HFF-Myc (cell line): ENCODE results near the gene ATG101.

Experiments
- DNase-seq: peaks from one replicate; pipeline ENCODE4 v3.0.0-alpha.2; 2011; ENCODE audit warnings: low read depth; ENCODE audit errors: extremely low read depth
- H3K4me3 ChIP-seq: replicated peaks from 2 replicates; pipeline ENCODE4 v1.5.1; 2011; ENCODE audit warnings: low read depth, mild to moderate bottlenecking, control low read depth, low read length
- TF ChIP-seq, protein P1 (sequence below): IDR thresholded peaks from 2 replicates; pipeline ENCODE4 v1.5.1; 2012; ENCODE audit warnings: mild to moderate bottlenecking, low read depth, low read length, control low read depth; ENCODE audit errors: missing control alignments

The ATG101 gene

DNA sequence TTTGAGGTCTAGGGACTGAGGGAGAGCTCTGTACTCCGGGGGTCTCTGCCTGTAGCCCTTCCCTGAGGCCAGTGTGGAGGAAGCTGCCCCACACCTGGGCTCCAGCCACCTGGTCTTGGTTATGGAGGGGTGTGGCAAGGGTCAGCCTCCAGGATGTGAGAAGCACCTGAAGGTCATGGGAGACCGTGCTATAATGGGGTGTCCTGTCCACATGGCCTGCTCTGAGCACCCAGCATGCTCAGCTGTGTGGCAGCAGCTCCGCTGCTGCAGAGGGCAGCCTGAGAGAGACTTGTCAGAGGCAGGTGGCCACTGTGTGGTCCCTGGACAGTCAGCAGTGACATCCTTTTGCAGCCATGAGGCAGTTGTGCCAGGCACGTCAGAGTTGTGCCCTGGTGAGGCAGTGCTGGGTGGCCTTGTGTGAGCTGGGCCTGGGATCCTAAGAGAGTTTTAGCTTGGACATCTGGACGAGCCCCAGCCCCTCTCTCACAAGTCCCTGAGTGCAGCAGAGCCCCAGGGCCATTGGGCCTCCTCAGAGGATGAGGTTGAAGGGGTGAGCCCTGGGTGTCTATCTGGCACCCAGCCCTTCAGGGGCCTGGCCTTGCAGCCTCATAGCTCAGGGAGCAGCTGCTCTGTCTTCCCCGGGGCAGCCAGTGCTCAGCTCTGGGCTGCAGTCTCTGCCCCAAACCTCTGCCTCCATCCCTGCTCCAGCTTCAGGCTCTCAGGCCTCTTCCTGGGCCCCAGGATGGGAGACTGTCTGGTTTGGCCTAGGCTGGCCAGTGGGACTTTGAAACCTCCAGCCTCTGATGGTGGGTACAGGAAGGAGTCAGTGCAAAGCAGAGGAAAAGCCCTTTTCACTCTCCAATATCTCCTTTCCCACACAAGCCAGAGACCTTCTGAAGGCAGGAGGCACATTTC lies 7.4 kb upstream of the ATG101 start:
- DNase-seq = no peak

GRCh38 chr12:52063082-52063924 lies 6.5 kb upstream of the ATG101 start:
- TF ChIP-seq, protein P1, sequence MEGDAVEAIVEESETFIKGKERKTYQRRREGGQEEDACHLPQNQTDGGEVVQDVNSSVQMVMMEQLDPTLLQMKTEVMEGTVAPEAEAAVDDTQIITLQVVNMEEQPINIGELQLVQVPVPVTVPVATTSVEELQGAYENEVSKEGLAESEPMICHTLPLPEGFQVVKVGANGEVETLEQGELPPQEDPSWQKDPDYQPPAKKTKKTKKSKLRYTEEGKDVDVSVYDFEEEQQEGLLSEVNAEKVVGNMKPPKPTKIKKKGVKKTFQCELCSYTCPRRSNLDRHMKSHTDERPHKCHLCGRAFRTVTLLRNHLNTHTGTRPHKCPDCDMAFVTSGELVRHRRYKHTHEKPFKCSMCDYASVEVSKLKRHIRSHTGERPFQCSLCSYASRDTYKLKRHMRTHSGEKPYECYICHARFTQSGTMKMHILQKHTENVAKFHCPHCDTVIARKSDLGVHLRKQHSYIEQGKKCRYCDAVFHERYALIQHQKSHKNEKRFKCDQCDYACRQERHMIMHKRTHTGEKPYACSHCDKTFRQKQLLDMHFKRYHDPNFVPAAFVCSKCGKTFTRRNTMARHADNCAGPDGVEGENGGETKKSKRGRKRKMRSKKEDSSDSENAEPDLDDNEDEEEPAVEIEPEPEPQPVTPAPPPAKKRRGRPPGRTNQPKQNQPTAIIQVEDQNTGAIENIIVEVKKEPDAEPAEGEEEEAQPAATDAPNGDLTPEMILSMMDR = no peak
- DNase-seq = no peak

More for the DNA sequence above, 7.4 kb upstream of the ATG101 start:
- TF ChIP-seq, protein P1 = no peak
- H3K4me3 ChIP-seq = no peak overlapping the region

GRCh38 chr12:52063981-52064649 lies 5.7 kb upstream of the ATG101 start:
- TF ChIP-seq, protein P1 = no peak
- no peak for DNase-seq
- no peak overlapping the region for H3K4me3 ChIP-seq

More at GRCh38 chr12:52063082-52063924, 6.5 kb upstream of the ATG101 start:
- no peak overlapping the region for H3K4me3 ChIP-seq

DNA sequence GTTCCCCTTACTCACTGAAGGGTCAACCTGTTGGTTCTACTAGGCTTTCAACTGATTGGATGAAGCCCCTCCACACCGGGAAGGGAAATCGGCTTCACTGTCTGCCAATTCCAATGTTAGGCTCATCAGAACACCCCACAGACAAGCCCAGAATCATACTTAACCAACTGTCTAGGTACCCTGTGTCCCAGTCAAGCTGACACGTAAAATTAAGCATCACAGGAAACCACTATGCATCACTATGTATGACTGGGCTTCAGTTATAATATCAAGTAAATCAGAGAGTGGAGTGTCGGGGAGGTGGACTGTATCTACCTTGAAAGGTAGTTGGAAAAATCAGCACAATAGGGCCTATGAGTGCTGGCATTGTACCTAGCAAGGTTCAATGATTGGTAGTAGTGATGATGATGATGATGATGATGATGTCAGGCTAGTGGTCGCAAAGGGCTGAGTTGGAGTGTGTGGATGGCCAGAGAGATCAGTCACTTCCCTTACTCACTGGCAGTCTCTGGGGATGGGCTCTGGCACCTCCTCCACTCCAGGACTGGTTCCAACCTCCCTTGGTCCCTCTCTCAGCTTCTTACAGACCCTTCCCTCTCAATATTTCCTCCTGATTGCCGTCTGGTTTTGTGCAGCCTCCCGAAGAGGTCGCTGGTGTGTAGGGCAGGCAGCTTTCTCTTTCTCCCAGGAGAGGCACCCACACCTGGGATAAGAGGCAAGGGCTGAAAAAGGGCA lies 3.3 kb upstream of the ATG101 start:
- no peak for DNase-seq
- H3K4me3 ChIP-seq = no peak overlapping the region
- TF ChIP-seq, protein P1 = no peak

GRCh38 chr12:52067081-52067374 lies 2.8 kb upstream of the ATG101 start:
- TF ChIP-seq, protein P1 = no peak
- no peak overlapping the region for H3K4me3 ChIP-seq
- DNase-seq = no peak
